B cell (primary cell): ENCODE data around the gene LYPD3.

ENCODE experiments used
- CTCF ChIP-seq: fragments of 200-600 bp; IDR thresholded peaks from one replicate; pipeline ENCODE4 v1.8.0; 2022; ENCODE audit warnings: antibody characterized with exemption, mild to moderate bottlenecking
- EZH2 ChIP-seq: IDR thresholded peaks from 2 replicates; pipeline ENCODE4 v1.6.1; 2012; ENCODE audit warnings: borderline replicate concordance, low read depth, mild to moderate bottlenecking, moderate library complexity, low read length; ENCODE audit not compliant: insufficient read depth, poor library complexity, severe bottlenecking

GRCh38 chr19:43454031-43454430 lies 11.4 kb downstream of the LYPD3 start:
- no peak for TF ChIP-seq CTCF
- TF ChIP-seq EZH2 = no peak
